Neutrophil (primary cell): ENCODE results near the gene NUDT17.

Experiments
- H3K27ac ChIP-seq: fragments of 200-600 bp; sonication (generic); 2 replicates; pipeline ENCODE4 v1.5.1; 2016; ENCODE audit warnings: mild to moderate bottlenecking, moderate library complexity
- H3K27me3 ChIP-seq: fragments of 200-600 bp; sonication (generic); 2 replicates; pipeline ENCODE4 v1.6.0; 2016; ENCODE audit warnings: mild to moderate bottlenecking
- H3K36me3 ChIP-seq: fragments of 200-600 bp; sonication (generic); 2 replicates; pipeline ENCODE4 v1.5.1; 2017
- H3K4me1 ChIP-seq, 2 experiments: fragments of 200-600 bp in 1 of 2; sonication (generic) in 1 of 2; 1 replicate in 1 of 2; 2 replicates in 1 of 2; pipeline versions ENCODE4 v1.5.1 to v1.6.1; 2013 to 2016; ENCODE audit warnings: low read depth in 1 of 2, low read length in 1 of 2, mild to moderate bottlenecking in 1 of 2, moderate library complexity in 1 of 2; ENCODE audit not compliant: control insufficient read depth in 1 of 2, insufficient read depth in 1 of 2
- H3K4me3 ChIP-seq, 2 experiments: fragments of 200-600 bp in 1 of 2; sonication (generic) in 1 of 2; 1 replicate in 1 of 2; 2 replicates in 1 of 2; pipeline ENCODE4 v1.5.1; 2013 to 2016; ENCODE audit warnings: low read depth in 1 of 2, low read length in 1 of 2, mild to moderate bottlenecking in 1 of 2, moderate library complexity in 1 of 2
- H3K9me3 ChIP-seq: fragments of 200-600 bp; sonication (generic); 2 replicates; pipeline ENCODE4 v1.5.1; 2016
- TF ChIP-seq, protein P1 (sequence below): fragments of 200-600 bp; sonication (generic); IDR thresholded peaks from 2 replicates; pipeline ENCODE4 v1.5.1; 2016; ENCODE audit warnings: antibody characterized with exemption

Gene NUDT17

GRCh38 chr1:145855426-145855948 is 10.1 kb downstream of the NUDT17 start:
- Histone ChIP-seq H3K27me3 (peaks cover 14% of the 10 kb centered on the region), H3K36me3 (peaks cover 27% of the 10 kb centered on the region), H3K9me3 (no peaks in the 10 kb centered on the region), H3K4me1 (peaks cover 15 to 17% of the 10 kb centered on the region in 2 experiments), H3K27ac (no peak overlapping the region), H3K4me3 (no peak overlapping the region)
- TF ChIP-seq, protein P1, sequence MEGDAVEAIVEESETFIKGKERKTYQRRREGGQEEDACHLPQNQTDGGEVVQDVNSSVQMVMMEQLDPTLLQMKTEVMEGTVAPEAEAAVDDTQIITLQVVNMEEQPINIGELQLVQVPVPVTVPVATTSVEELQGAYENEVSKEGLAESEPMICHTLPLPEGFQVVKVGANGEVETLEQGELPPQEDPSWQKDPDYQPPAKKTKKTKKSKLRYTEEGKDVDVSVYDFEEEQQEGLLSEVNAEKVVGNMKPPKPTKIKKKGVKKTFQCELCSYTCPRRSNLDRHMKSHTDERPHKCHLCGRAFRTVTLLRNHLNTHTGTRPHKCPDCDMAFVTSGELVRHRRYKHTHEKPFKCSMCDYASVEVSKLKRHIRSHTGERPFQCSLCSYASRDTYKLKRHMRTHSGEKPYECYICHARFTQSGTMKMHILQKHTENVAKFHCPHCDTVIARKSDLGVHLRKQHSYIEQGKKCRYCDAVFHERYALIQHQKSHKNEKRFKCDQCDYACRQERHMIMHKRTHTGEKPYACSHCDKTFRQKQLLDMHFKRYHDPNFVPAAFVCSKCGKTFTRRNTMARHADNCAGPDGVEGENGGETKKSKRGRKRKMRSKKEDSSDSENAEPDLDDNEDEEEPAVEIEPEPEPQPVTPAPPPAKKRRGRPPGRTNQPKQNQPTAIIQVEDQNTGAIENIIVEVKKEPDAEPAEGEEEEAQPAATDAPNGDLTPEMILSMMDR: no peak

DNA sequence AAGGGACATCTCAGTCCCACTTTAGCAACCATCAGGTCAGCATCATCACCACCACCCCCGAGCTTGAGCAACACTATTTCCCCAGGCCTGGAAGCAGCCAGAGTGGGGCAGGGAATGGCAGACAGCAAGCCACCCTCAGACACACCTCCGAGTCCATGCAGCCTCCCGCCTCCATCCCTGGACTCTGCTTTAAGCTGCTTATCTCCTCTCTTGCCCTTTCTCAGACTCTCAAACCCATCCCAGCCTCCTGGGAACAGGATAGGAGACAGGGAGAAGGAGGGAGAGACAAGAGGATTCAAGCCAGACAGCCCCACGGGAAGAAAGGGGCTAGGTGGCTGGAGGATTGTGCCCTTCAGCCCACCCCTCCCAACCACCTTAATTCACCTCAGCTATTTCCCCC is 11.7 kb downstream of the NUDT17 start:
- Histone ChIP-seq H3K36me3 (peaks cover 21% of the 10 kb centered on the region), H3K27ac (no peak overlapping the region), H3K9me3 (no peaks in the 10 kb centered on the region), H3K4me1 (peaks cover 15 to 17% of the 10 kb centered on the region in 2 experiments), H3K27me3 (peaks cover 14% of the 10 kb centered on the region), H3K4me3 (no peak overlapping the region)
- TF ChIP-seq, protein P1: no peak

DNA sequence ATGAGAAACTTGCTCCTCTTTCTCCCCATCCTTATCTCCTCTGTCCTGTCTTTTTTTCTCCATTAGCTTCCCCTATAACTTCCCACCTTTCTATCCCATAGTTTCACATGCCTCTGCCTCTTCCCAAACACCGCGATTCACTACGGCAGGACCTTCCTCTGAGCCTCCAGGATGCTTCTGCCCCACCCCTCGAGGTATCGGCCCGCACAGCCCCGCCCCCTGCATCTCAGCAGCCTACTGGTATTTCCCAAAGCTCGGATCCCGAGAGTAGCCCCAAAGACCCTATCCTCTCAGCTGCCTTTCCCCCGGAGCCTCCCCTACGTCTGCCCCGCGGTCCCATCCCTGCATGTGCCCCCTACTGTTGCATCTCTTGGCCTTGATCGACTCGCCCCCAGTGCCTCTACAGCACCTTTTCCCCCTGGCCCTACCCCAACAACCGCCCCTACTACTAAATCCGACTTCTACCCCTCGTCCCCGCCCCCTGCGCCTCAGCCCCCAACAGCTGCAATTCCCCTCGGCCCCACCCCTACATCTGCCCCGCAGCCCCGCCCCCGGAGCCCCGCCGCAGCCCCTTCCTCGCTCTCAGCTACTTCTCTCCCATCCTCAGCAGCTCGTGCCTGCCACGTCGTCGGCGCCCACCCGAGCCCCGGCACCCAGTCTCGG is 12.9 kb downstream of the NUDT17 start:
- Histone ChIP-seq H3K4me3 (peak overlapping the region; percentile 64 to 93), H3K9me3 (no peaks in the 10 kb centered on the region), H3K27ac (peak overlapping the region; percentile 64), H3K4me1 (peaks cover 15 to 17% of the 10 kb centered on the region in 2 experiments), H3K27me3 (peaks cover 14% of the 10 kb centered on the region), H3K36me3 (peaks cover 16% of the 10 kb centered on the region)
- TF ChIP-seq, protein P1: no peak

DNA sequence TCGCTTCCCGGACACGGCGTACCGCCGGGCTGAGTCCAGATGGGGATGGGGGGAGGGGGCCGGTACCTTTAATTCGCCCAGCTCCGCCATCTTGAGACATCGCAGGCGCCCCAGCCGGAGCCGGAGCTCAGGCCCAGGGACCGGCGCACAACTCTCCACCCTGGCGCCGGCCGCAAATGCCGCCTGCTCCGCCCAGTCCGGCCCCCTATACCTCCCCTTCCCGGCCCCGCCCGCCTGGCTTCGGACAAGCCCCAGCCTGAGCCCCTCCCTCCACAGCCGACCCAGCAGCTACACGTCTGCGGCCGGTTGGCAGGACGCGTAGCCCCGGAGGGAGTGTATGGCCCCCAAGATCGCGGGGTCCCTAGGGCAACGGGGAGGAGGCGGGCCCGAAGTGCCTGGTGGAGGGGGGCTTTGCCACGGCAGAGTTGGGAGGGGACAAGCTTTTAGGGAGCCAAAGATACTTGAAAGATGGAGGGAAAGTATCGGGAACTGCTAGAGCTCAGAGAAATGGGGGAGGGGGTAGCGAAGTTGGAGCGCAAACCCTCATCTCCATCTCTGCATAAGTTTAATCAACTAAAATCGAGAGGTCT is 13.6 kb downstream of the NUDT17 start, which contains the start of gene PIAS3:
Gene PIAS3, minus strand, starts transcription at position 181 of the 590 bp plus-strand sequence. Its CDS starts 91 bp downstream, at position 90.
- Histone ChIP-seq H3K4me3 (peak within 1 kb of the TSS; percentile 64 to 93), H3K4me1 (peaks cover 15 to 17% of the 10 kb centered on the region in 2 experiments), H3K36me3 (peaks cover 16% of the 10 kb centered on the region), H3K9me3 (no peaks in the 10 kb centered on the region), H3K27me3 (peaks cover 14% of the 10 kb centered on the region), H3K27ac (peak within 1 kb of the TSS; percentile 64)
- TF ChIP-seq, protein P1: no peak

DNA sequence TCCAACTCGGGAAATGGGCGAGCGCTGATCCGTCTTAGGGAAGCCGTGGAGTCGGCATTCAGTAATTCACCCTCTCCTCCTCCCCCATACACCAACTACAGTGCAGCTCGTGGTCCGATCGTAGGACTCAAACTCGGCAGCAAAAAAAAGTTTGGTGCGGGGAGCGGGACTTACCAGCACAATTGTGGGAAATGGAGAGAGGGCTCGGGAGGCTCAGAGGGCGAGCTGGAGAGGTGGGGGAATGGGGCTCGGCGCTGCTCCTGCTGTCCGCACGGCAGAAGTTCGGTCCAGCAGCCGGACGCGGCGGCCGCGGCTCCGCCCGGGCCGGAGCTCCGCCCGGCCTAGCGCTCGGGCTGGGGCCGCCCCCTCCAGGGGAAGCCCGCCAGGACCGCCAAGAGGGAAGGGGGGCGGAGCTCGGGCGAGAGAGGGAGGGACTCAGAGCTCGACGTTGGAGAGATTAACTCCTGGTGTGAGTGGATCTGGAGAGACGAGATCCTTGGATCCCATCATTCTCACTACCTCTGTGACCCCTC is 14.1 kb downstream of the NUDT17 start:
- TF ChIP-seq, protein P1: peak; percentile 14
- Histone ChIP-seq H3K9me3 (no peaks in the 10 kb centered on the region), H3K36me3 (peaks cover 11% of the 10 kb centered on the region)

More for the DNA sequence above, 14.1 kb downstream of the NUDT17 start:
- H3K27ac ChIP-seq: peak overlapping the region; percentile 64
- peaks cover 14% of the 10 kb centered on the region for H3K27me3 ChIP-seq
- H3K4me3 ChIP-seq: peak overlapping the region; percentile 64 to 93
- peaks cover 15 to 17% of the 10 kb centered on the region in 2 experiments for H3K4me1 ChIP-seq
